ENCODE measurements around the gene TIRAP. TPM values are rescaled to one million over a fixed set of nuclear protein-coding genes. Genes with fewer than 3 reads are reported as not detected.

TIRAP gene
- polyA plus RNA-seq, 1 of the 3 experiments (the other 2 are of a cell fraction): 5.5 TPM

GRCh38 chr11:126338346-126339055 lies 55.6 kb downstream of the TIRAP start:
- CTCF ChIA-PET: no interaction called here
- DNase-seq: no peak

More at GRCh38 chr11:126338346-126339055, 55.6 kb downstream of the TIRAP start:
- no peaks in the 10 kb centered on the region for H3K9me2 ChIP-seq
- H3K27ac ChIP-seq (ENCODE audit: low read depth in 2 of 2, low read length in 1 of 2): no peak overlapping the region
- H3K9me3 ChIP-seq: no peaks in the 10 kb centered on the region
- H3K36me3 ChIP-seq (replicated peaks in 1 of 2; ENCODE audit: control insufficient read depth in 1 of 2, insufficient read depth in 2 of 2, low read length in 1 of 2): peaks cover 1 to 5% of the 10 kb centered on the region in 2 experiments
- H2AFZ ChIP-seq (ENCODE audit: low read depth): no peak overlapping the region
- no peak overlapping the region for H3K4me2 ChIP-seq
- 98% methylated on average over 7 of the region's 7 CpGs for WGBS (ENCODE audit: low lambda C conversion rate)
- no peak overlapping the region for H3K9ac ChIP-seq
- peaks cover 23 to 41% of the 10 kb centered on the region in 2 experiments; a peak in 3 of 4 replicates for H3K4me1 ChIP-seq (ENCODE audit: control insufficient read depth in 1 of 2, insufficient read depth in 2 of 2, low read depth in 1 of 2, low read length in 1 of 2)
- H3K4me3 ChIP-seq (ENCODE audit: low read depth in 2 of 2, low read length in 1 of 2): no peak overlapping the region
- no peaks in the 10 kb centered on the region; the same call in 1 of the 2 replicates for H3K79me2 ChIP-seq (ENCODE audit: insufficient read depth)
- POLR2A ChIA-PET: no interaction called here
- TF ChIP-seq FOSL2 (IDR thresholded peaks at IDR 0.05; ENCODE audit: borderline replicate concordance, low read depth) (no peak), FOXJ3 (CRISPR knock-in tag; IDR thresholded peaks at IDR 0.05) (no peak), USF1 (IDR thresholded peaks at IDR 0.05; ENCODE audit: borderline replicate concordance, low read depth) (no peak), EP300 (IDR thresholded peaks at IDR 0.05; ENCODE audit: borderline replicate concordance in 1 of 2, low read depth in 1 of 2, low read length in 1 of 2) (no peak), MAX (IDR thresholded peaks at IDR 0.05; ENCODE audit: low read depth) (no peak), EZH2phosphoT487 (IDR thresholded peaks at IDR 0.05; ENCODE audit: borderline replicate concordance, low read depth) (no peak), RFX5 (IDR thresholded peaks at IDR 0.05; ENCODE audit: low read length) (no peak), RCOR1 (IDR thresholded peaks at IDR 0.05; ENCODE audit: low read length) (no peak), GABPA (IDR thresholded peaks at IDR 0.05; ENCODE audit: low read depth) (no peak), MEF2A (IDR thresholded peaks at IDR 0.05; ENCODE audit: borderline replicate concordance, low read depth) (no peak), TCF12 (IDR thresholded peaks at IDR 0.05) (no peak)
- TF ChIP-seq, protein P1, sequence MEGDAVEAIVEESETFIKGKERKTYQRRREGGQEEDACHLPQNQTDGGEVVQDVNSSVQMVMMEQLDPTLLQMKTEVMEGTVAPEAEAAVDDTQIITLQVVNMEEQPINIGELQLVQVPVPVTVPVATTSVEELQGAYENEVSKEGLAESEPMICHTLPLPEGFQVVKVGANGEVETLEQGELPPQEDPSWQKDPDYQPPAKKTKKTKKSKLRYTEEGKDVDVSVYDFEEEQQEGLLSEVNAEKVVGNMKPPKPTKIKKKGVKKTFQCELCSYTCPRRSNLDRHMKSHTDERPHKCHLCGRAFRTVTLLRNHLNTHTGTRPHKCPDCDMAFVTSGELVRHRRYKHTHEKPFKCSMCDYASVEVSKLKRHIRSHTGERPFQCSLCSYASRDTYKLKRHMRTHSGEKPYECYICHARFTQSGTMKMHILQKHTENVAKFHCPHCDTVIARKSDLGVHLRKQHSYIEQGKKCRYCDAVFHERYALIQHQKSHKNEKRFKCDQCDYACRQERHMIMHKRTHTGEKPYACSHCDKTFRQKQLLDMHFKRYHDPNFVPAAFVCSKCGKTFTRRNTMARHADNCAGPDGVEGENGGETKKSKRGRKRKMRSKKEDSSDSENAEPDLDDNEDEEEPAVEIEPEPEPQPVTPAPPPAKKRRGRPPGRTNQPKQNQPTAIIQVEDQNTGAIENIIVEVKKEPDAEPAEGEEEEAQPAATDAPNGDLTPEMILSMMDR (IDR thresholded peaks at IDR 0.05): no peak
- TF ChIP-seq, protein P2, sequence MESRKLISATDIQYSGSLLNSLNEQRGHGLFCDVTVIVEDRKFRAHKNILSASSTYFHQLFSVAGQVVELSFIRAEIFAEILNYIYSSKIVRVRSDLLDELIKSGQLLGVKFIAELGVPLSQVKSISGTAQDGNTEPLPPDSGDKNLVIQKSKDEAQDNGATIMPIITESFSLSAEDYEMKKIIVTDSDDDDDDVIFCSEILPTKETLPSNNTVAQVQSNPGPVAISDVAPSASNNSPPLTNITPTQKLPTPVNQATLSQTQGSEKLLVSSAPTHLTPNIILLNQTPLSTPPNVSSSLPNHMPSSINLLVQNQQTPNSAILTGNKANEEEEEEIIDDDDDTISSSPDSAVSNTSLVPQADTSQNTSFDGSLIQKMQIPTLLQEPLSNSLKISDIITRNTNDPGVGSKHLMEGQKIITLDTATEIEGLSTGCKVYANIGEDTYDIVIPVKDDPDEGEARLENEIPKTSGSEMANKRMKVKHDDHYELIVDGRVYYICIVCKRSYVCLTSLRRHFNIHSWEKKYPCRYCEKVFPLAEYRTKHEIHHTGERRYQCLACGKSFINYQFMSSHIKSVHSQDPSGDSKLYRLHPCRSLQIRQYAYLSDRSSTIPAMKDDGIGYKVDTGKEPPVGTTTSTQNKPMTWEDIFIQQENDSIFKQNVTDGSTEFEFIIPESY (IDR thresholded peaks at IDR 0.05; ENCODE audit: borderline replicate concordance, low read depth): no peak
- H3F3A ChIP-seq (replicated peaks; ENCODE audit: insufficient read depth): peaks cover 22% of the 10 kb centered on the region
- H4K20me1 ChIP-seq (ENCODE audit: insufficient read depth): no peaks in the 10 kb centered on the region
- H3K27me3 ChIP-seq (ENCODE audit: insufficient read depth): no peaks in the 10 kb centered on the region
